Measurements from ENCODE around the gene CCDC57.

The CCDC57 gene

DNA sequence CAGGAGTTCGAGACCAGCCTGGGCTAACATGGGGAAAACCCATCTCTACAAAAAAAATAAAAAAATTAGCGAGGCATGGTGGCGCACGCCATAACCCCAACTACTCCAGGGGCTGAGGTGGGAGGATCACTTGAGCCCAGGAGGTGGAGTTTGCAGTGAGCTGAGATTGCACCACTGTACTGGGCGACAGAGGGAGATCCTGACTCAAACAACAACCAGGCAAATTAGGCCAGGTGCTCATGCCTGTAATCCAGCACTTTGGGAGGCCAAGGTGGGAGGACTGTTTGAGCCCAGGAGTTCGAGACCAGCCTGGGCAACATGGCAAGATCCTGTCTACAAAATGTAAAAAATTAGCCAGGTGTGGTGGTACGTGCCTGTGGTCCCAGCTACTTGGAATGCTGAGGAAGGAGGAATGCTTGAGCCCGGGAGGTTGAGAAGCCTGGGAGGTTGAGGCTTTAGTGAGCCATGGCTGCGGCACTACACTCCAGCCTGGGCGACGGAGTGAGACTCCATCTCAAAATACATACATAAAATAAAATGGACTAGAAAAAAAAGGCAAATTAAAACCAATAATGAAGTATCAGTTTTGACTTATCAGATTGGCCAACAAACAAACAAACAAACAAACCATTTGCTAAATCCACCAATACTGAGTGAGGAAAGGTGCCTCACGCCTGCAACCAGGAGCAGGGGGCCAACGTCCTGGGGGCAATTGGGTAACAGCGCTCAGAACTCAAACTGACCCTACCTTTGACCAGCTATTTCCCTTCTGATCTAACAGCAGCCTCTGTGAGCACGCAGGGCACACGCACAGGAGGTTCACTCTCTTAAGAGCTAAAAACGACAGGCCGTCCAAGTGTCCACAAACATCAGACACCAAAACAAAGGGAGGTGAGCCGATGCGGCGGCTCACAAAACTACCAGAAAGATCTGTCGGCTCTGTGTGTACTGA lies 95.2 kb downstream of the CCDC57 start:
- Histone ChIP-seq H3K9ac (ENCODE audit: low read length) (no peak overlapping the region), H3K9me3 (ENCODE audit: insufficient read depth, low read length) (no peaks in the 10 kb centered on the region), H3K27ac (ENCODE audit: low read depth, low read length) (no peak overlapping the region), H4K20me1 (ENCODE audit: low read depth, low read length) (no peaks in the 10 kb centered on the region), H2AFZ (ENCODE audit: low read depth, low read length, severe bottlenecking) (no peak overlapping the region), H3K9me2 (replicated peaks; ENCODE audit: insufficient read depth, low read length) (no peaks in the 10 kb centered on the region), H3K4me2 (ENCODE audit: low read depth, low read length, poor library complexity, severe bottlenecking) (no peak overlapping the region), H3K36me3 (ENCODE audit: low read length) (no peaks in the 10 kb centered on the region), H3K79me2 (ENCODE audit: insufficient read depth, low read length) (no peaks in the 10 kb centered on the region), H3K27me3 (ENCODE audit: low read length) (no peaks in the 10 kb centered on the region), H3K4me3 (ENCODE audit: insufficient read depth, low read length, poor library complexity, severe bottlenecking) (no peak overlapping the region), H3F3A (ENCODE audit: insufficient read depth) (no peaks in the 10 kb centered on the region)
- no peak for TF ChIP-seq EZH2phosphoT487 (conservative IDR thresholded peaks at IDR 0.05; ENCODE audit: low read length)
- TF ChIP-seq, protein P1, sequence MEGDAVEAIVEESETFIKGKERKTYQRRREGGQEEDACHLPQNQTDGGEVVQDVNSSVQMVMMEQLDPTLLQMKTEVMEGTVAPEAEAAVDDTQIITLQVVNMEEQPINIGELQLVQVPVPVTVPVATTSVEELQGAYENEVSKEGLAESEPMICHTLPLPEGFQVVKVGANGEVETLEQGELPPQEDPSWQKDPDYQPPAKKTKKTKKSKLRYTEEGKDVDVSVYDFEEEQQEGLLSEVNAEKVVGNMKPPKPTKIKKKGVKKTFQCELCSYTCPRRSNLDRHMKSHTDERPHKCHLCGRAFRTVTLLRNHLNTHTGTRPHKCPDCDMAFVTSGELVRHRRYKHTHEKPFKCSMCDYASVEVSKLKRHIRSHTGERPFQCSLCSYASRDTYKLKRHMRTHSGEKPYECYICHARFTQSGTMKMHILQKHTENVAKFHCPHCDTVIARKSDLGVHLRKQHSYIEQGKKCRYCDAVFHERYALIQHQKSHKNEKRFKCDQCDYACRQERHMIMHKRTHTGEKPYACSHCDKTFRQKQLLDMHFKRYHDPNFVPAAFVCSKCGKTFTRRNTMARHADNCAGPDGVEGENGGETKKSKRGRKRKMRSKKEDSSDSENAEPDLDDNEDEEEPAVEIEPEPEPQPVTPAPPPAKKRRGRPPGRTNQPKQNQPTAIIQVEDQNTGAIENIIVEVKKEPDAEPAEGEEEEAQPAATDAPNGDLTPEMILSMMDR (IDR thresholded peaks at IDR 0.05; ENCODE audit: insufficient read depth, low read length, poor library complexity, severe bottlenecking), result no peak

DNA sequence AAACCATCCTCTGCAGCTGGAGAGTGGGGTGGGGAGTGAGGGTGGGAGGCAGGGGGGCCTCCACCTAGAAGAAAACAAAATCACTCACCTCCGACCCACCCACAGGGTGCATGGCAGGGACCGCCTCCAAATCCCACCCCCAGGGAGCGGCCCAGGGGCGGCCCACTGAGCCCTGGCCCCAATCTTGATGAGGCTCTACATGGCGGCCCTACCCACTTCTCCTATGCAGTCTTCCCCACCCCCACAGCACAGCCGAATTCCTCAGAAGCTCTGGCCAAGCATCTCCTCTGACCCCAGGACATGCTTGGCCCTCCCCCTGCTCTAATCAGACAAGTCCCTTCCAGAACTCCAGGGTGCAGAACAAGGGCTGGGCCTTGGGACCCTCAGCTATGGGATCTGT lies 96.4 kb downstream of the CCDC57 start:
- Histone ChIP-seq H4K20me1 (ENCODE audit: low read depth, low read length) (no peaks in the 10 kb centered on the region), H3K79me2 (ENCODE audit: insufficient read depth, low read length) (no peaks in the 10 kb centered on the region), H3K9ac (ENCODE audit: low read length) (no peak overlapping the region), H2AFZ (ENCODE audit: low read depth, low read length, severe bottlenecking) (no peak overlapping the region), H3K36me3 (ENCODE audit: low read length) (no peaks in the 10 kb centered on the region), H3K4me3 (ENCODE audit: insufficient read depth, low read length, poor library complexity, severe bottlenecking) (no peak overlapping the region), H3K9me3 (ENCODE audit: insufficient read depth, low read length) (no peaks in the 10 kb centered on the region), H3K27me3 (ENCODE audit: low read length) (no peaks in the 10 kb centered on the region), H3K27ac (ENCODE audit: low read depth, low read length) (no peak overlapping the region), H3K4me2 (ENCODE audit: low read depth, low read length, poor library complexity, severe bottlenecking) (no peak overlapping the region), H3F3A (ENCODE audit: insufficient read depth) (no peaks in the 10 kb centered on the region), H3K9me2 (replicated peaks; ENCODE audit: insufficient read depth, low read length) (no peaks in the 10 kb centered on the region)
- TF ChIP-seq EZH2phosphoT487 (conservative IDR thresholded peaks at IDR 0.05; ENCODE audit: low read length), result no peak
- TF ChIP-seq, protein P1 (IDR thresholded peaks at IDR 0.05; ENCODE audit: insufficient read depth, low read length, poor library complexity, severe bottlenecking), result no peak

DNA sequence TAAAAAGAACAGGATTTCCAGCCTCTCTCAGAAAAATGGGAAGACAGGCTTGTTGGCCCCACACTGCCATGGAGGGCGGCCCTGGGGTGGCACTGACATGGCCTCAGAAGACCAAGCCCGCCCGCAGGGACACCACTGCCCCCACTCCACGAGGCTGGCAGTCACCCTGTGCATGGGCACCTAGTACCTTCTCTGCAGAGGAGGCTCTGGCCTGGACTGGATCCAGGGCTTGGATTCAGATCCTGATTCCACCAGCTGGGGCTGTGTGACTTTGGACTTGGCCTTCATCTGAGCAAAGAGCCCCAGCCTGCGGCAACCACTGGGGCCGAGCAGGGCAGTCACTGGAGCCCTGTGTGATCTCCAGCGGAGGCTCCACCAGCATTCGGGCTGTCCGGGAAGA lies 97.8 kb downstream of the CCDC57 start:
- no peaks in the 10 kb centered on the region for H3F3A ChIP-seq (ENCODE audit: insufficient read depth)
- H3K4me3 ChIP-seq (ENCODE audit: insufficient read depth, low read length, poor library complexity, severe bottlenecking), result no peak overlapping the region
- no peak overlapping the region for H3K4me2 ChIP-seq (ENCODE audit: low read depth, low read length, poor library complexity, severe bottlenecking)
- no peak overlapping the region for H3K9ac ChIP-seq (ENCODE audit: low read length)
- H3K9me2 ChIP-seq (replicated peaks; ENCODE audit: insufficient read depth, low read length), result no peaks in the 10 kb centered on the region
- no peak overlapping the region for H3K27ac ChIP-seq (ENCODE audit: low read depth, low read length)
- H4K20me1 ChIP-seq (ENCODE audit: low read depth, low read length), result no peaks in the 10 kb centered on the region
- no peaks in the 10 kb centered on the region for H3K27me3 ChIP-seq (ENCODE audit: low read length)
- no peaks in the 10 kb centered on the region for H3K36me3 ChIP-seq (ENCODE audit: low read length)
- H3K79me2 ChIP-seq (ENCODE audit: insufficient read depth, low read length), result no peaks in the 10 kb centered on the region
- H2AFZ ChIP-seq (ENCODE audit: low read depth, low read length, severe bottlenecking), result no peak overlapping the region
- TF ChIP-seq EZH2phosphoT487 (conservative IDR thresholded peaks at IDR 0.05; ENCODE audit: low read length), result no peak
- TF ChIP-seq, protein P1 (IDR thresholded peaks at IDR 0.05; ENCODE audit: insufficient read depth, low read length, poor library complexity, severe bottlenecking), result no peak
- no peaks in the 10 kb centered on the region for H3K9me3 ChIP-seq (ENCODE audit: insufficient read depth, low read length)

Data from SU-DHL-6 (cell line).